ENCODE measurements around the gene AUTS2. TPM values are rescaled to one million over a fixed set of nuclear protein-coding genes. Genes with fewer than 3 reads are reported as not detected.

The AUTS2 gene
- total RNA-seq, 5 donors from 2014 or later (not counting 1 experiment from before 2014, with no cell fraction given): 10.6 to 66.2 (median 37.6) TPM

DNA sequence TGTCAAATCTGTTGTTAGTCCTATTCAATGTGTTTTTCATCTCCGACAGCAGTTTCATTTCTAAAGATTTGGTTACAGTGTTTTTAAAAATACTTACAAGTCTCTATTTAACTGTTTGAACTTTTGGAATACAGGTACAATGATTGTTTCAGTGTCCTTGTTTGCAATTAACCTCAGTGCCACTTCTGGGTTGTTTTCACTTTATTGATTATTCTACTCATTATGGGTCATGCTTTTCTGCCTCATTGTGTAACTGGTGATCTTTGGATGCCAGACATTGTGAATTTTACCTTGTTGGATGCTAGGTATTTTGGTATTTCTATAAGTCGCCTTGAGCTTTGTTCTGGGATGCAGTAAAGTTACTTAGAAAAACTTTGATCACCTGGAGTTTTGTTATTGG, 331.3 kb downstream of the AUTS2 start:
- POLR2A ChIA-PET: no interaction called here
- H3K4me1 Mint-ChIP-seq: no peaks in the 10 kb centered on the region
- WGBS (ENCODE audit: insufficient coverage): 100% methylated on average over 1 of the region's 2 CpGs

DNA sequence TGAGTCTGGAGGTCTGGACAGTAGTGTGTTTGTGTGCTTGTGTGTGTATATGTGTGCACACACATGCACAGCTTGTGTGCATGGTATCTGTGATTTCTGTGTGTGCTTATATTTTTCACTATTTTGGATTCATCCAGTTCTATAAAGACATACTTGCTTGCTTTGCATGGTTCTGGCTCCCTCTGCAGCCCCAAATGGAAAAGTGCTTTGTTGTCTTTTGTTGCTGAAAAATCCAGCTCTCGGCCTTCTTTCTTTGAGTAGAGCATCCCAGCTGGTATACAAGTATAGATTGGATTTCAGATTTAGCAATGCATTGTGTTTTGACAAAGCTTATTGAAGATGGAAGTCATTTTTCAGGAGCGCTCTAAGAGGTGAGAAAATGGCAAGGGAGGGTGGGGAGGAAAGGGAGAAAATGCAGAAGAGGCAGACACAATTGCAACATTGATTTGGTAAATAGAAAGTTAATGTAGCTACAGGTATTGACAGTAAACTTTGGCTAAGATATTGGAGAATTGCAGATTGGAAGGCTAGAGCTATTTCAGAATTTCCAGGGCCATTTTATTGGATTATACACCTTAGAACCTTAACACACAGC, 333.9 kb downstream of the AUTS2 start:
- DNase-seq (peak in 1 of 35 experiments; percentile 27), ATAC-seq (replicated peaks in 1 of 4) (no peak)
- Mint-ChIP-seq H3K27me3 (no peaks in the 10 kb centered on the region), H3K27ac (no peak overlapping the region), H3K9me3 (no peaks in the 10 kb centered on the region), H3K4me1 (no peaks in the 10 kb centered on the region), H3K36me3 (no peaks in the 10 kb centered on the region), H3K4me3 (no peak overlapping the region)
- H3K9me3 ChIP-seq: no peaks in the 10 kb centered on the region
- H3K4me3 ChIP-seq (ENCODE audit: control insufficient read depth in 1 of 2, extremely low read depth in 1 of 2, low read length in 1 of 2): no peak overlapping the region
- H3K36me3 ChIP-seq (ENCODE audit: control insufficient read depth in 2 of 2, extremely low read depth in 1 of 2, insufficient read depth in 1 of 2, low read length in 1 of 2): no peaks in the 10 kb centered on the region
- WGBS (ENCODE audit: insufficient coverage): 68% methylated on average over 2 of the region's 2 CpGs
- H3K4me1 ChIP-seq (ENCODE audit: control insufficient read depth in 1 of 2, extremely low read depth in 1 of 2, insufficient read depth in 2 of 2, low read length in 2 of 2): peaks cover 0 to 4% of the 10 kb centered on the region in 2 experiments
- no peak overlapping the region for H3K27ac ChIP-seq (ENCODE audit: low read length)
- ChIA-PET CTCF (interaction anchor here (0.6 to 1.2 kb wide), 4 partner anchors 9 to 256 kb away, joined by 3 to 4 read pairs (median 4); no protein-coding TSS in a partner anchor), POLR2A (no interaction called here)
- peaks cover 0 to 5% of the 10 kb centered on the region in 2 experiments for H3K27me3 ChIP-seq (replicated peaks in 1 of 2; ENCODE audit: control insufficient read depth in 2 of 2, extremely low read depth in 1 of 2, insufficient read depth in 2 of 2, low read length in 1 of 2)

More for the DNA sequence above, 331.3 kb downstream of the AUTS2 start:
- Mint-ChIP-seq H3K27ac (no peak overlapping the region), H3K4me3 (no peak overlapping the region), H3K9me3 (peaks cover 0 to 6% (median 0%) of the 10 kb centered on the region in 3 donors), H3K27me3 (no peaks in the 10 kb centered on the region), H3K36me3 (no peaks in the 10 kb centered on the region)
- no peak overlapping the region for H3K4me3 ChIP-seq (ENCODE audit: control insufficient read depth in 1 of 2, extremely low read depth in 1 of 2, low read length in 1 of 2)
- ATAC-seq (replicated peaks in 1 of 4) (no peak), DNase-seq (no peak)
- CTCF ChIA-PET: no interaction called here
- peaks cover 0 to 5% of the 10 kb centered on the region in 2 experiments for H3K27me3 ChIP-seq (replicated peaks in 1 of 2; ENCODE audit: control insufficient read depth in 2 of 2, extremely low read depth in 1 of 2, insufficient read depth in 2 of 2, low read length in 1 of 2)
- no peaks in the 10 kb centered on the region for H3K9me3 ChIP-seq
- peaks cover 0 to 4% of the 10 kb centered on the region in 2 experiments for H3K4me1 ChIP-seq (ENCODE audit: control insufficient read depth in 1 of 2, extremely low read depth in 1 of 2, insufficient read depth in 2 of 2, low read length in 2 of 2)
- no peaks in the 10 kb centered on the region for H3K36me3 ChIP-seq (ENCODE audit: control insufficient read depth in 2 of 2, extremely low read depth in 1 of 2, insufficient read depth in 1 of 2, low read length in 1 of 2)
- no peak overlapping the region for H3K27ac ChIP-seq (ENCODE audit: low read length)

DNA sequence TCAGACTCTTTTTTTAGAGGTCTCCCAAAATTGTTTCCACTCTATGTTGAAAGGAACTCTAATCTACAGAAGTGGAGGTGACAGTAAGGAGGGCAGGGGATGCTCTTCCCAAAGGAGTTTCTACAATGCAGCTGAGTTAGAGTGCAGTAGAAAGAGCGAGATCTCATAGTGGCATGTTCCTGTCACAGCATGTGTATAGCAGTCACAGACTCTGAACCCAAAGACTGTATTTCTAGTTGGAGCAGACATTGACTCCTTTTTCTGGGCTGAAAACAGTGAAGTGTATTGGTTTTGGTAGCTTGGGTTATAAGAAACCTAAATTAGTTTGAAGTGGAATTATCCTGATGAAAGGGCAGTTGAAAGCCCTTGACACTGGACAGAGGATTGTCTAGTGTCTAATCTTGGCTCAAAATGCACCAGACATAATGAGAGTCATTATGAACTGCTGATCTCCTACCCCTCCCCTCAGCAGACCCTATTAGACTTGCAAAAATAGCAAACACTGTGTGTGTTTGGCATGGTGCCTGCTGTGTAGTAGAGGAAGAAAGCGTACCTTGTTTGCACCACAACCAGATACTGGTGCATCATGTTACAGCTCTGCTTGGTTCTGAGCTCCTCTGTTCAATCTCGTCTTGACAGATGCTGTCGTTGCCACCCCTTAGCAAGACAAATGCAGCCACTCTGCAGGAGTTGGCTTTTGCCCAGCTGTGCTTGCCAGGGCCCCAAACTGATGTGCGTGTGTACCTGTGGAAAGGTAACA, 336.0 kb downstream of the AUTS2 start:
- Mint-ChIP-seq H3K27me3 (no peaks in the 10 kb centered on the region), H3K4me3 (no peak overlapping the region), H3K27ac (no peak overlapping the region), H3K9me3 (no peaks in the 10 kb centered on the region), H3K36me3 (no peaks in the 10 kb centered on the region), H3K4me1 (no peaks in the 10 kb centered on the region)
- Histone ChIP-seq H3K27me3 (replicated peaks in 1 of 2; ENCODE audit: control insufficient read depth in 2 of 2, extremely low read depth in 1 of 2, insufficient read depth in 2 of 2, low read length in 1 of 2) (no peaks in the 10 kb centered on the region), H3K4me1 (ENCODE audit: control insufficient read depth in 1 of 2, extremely low read depth in 1 of 2, insufficient read depth in 2 of 2, low read length in 2 of 2) (no peaks in the 10 kb centered on the region), H3K4me3 (ENCODE audit: control insufficient read depth in 1 of 2, extremely low read depth in 1 of 2, low read length in 1 of 2) (no peak overlapping the region), H3K27ac (ENCODE audit: low read length) (no peak overlapping the region), H3K9me3 (no peaks in the 10 kb centered on the region), H3K36me3 (ENCODE audit: control insufficient read depth in 2 of 2, extremely low read depth in 1 of 2, insufficient read depth in 1 of 2, low read length in 1 of 2) (no peaks in the 10 kb centered on the region)
- POLR2A ChIA-PET: no interaction called here
- 28% methylated on average over 3 of the region's 5 CpGs for WGBS (ENCODE audit: insufficient coverage)
- no peak for DNase-seq
- no peak for ATAC-seq (replicated peaks in 1 of 4)
- CTCF ChIA-PET: no interaction called here

DNA sequence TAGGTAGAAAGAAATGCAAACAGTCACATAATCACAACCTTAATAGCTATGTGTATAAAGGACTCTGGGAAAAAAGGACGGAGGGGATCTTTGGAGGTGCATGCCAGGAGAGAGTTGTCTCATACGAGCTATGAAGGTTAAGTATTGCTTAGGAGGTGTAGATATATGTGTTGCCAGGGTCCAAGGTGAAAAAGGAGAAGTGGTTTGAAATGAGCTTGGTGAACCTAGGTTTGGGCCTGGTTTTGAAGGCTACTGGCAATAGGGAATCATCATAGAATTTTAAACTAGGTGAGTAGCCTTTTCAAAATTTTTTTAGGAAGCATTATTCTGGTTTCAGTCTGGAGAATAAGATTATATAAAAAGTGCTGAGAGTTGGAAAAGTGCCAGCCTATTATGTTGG, 336.8 kb downstream of the AUTS2 start:
- Histone ChIP-seq H3K4me3 (ENCODE audit: control insufficient read depth in 1 of 2, extremely low read depth in 1 of 2, low read length in 1 of 2) (no peak overlapping the region), H3K4me1 (ENCODE audit: control insufficient read depth in 1 of 2, extremely low read depth in 1 of 2, insufficient read depth in 2 of 2, low read length in 2 of 2) (peaks cover 0 to 3% of the 10 kb centered on the region in 2 experiments), H3K36me3 (ENCODE audit: control insufficient read depth in 2 of 2, extremely low read depth in 1 of 2, insufficient read depth in 1 of 2, low read length in 1 of 2) (no peaks in the 10 kb centered on the region), H3K9me3 (no peaks in the 10 kb centered on the region), H3K27me3 (replicated peaks in 1 of 2; ENCODE audit: control insufficient read depth in 2 of 2, extremely low read depth in 1 of 2, insufficient read depth in 2 of 2, low read length in 1 of 2) (no peaks in the 10 kb centered on the region), H3K27ac (ENCODE audit: low read length) (no peak overlapping the region)
- H3K9me3 Mint-ChIP-seq: no peaks in the 10 kb centered on the region
- 79% methylated on average over 2 of the region's 2 CpGs for WGBS (ENCODE audit: insufficient coverage)
- ATAC-seq (replicated peaks in 1 of 4) (no peak), DNase-seq (no peak)
- H3K27ac Mint-ChIP-seq: no peak overlapping the region
- no peaks in the 10 kb centered on the region for H3K36me3 Mint-ChIP-seq
- H3K4me1 Mint-ChIP-seq: no peaks in the 10 kb centered on the region
- H3K27me3 Mint-ChIP-seq: no peaks in the 10 kb centered on the region
- ChIA-PET CTCF (no interaction called here), POLR2A (no interaction called here)
- no peak overlapping the region for H3K4me3 Mint-ChIP-seq

DNA sequence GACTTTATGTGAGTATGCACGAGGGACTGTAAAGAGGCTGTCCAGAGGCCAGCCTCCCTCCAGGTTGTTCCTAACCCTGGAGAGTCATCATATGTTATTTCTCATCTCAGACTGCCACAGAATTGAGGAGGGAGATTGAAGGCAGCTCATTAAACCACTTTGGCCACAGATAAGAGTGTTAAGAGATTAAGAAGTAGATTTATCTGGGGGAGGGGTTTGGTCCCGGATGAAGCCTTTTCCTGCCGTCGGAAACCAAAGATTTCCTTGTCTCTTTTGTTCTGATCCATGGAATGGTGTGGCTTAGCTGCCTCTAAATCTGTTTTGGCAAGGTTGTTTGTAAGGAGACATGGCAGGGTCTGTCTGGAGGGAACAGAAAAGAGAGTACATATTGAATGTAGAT, 338.8 kb downstream of the AUTS2 start:
- CTCF ChIA-PET: no interaction called here
- no peak overlapping the region for H3K27ac ChIP-seq (ENCODE audit: low read length)
- Mint-ChIP-seq H3K27me3 (no peaks in the 10 kb centered on the region), H3K36me3 (no peaks in the 10 kb centered on the region), H3K4me1 (peaks cover 2 to 14% (median 7%) of the 10 kb centered on the region in 3 donors), H3K27ac (no peak overlapping the region), H3K4me3 (no peak overlapping the region), H3K9me3 (no peaks in the 10 kb centered on the region)
- WGBS (ENCODE audit: insufficient coverage): 80% methylated on average over 3 of the region's 4 CpGs
- no peaks in the 10 kb centered on the region for H3K27me3 ChIP-seq (replicated peaks in 1 of 2; ENCODE audit: control insufficient read depth in 2 of 2, extremely low read depth in 1 of 2, insufficient read depth in 2 of 2, low read length in 1 of 2)
- H3K9me3 ChIP-seq: no peaks in the 10 kb centered on the region
- H3K36me3 ChIP-seq (ENCODE audit: control insufficient read depth in 2 of 2, extremely low read depth in 1 of 2, insufficient read depth in 1 of 2, low read length in 1 of 2): no peaks in the 10 kb centered on the region
- ATAC-seq (replicated peaks in 1 of 4): no peak
- no peak for DNase-seq
- peaks cover 0 to 14% of the 10 kb centered on the region in 2 experiments for H3K4me1 ChIP-seq (ENCODE audit: control insufficient read depth in 1 of 2, extremely low read depth in 1 of 2, insufficient read depth in 2 of 2, low read length in 2 of 2)
- no peak overlapping the region for H3K4me3 ChIP-seq (ENCODE audit: control insufficient read depth in 1 of 2, extremely low read depth in 1 of 2, low read length in 1 of 2)
- POLR2A ChIA-PET: no interaction called here

DNA sequence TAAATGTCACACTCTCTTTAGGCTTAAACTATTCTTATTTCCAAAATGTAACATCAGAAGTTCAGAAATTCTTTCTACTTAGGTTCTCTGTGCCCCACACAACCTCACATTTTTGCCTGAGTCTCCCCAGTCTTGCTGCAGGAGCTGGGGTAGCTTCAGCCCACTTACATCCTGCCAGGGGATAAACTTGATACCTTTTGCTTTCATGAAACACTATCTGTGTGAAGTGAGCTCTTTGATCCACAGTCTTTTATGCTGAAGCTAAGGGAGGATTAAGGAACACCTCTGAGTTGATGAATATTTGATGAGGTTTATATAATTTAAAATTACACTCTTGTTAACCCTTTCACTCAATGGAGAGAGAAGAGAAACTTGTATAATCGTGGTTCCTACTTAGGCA, 341.0 kb downstream of the AUTS2 start:
- WGBS (ENCODE audit: insufficient coverage): no CpG with 5 or more reads among the region's 1 CpG
- H3K9me3 Mint-ChIP-seq: no peaks in the 10 kb centered on the region
- peaks cover 2 to 14% (median 7%) of the 10 kb centered on the region in 3 donors for H3K4me1 Mint-ChIP-seq
- CTCF ChIA-PET: no interaction called here
- no peaks in the 10 kb centered on the region for H3K27me3 Mint-ChIP-seq
- no peak overlapping the region for H3K27ac ChIP-seq (ENCODE audit: low read length)
- POLR2A ChIA-PET: no interaction called here
- H3K36me3 Mint-ChIP-seq: no peaks in the 10 kb centered on the region
- no peak overlapping the region for H3K4me3 Mint-ChIP-seq
- H3K27ac Mint-ChIP-seq: no peak overlapping the region
- ATAC-seq (replicated peaks in 1 of 4): no peak
- DNase-seq: no peak
- H3K9me3 ChIP-seq: no peaks in the 10 kb centered on the region
- no peaks in the 10 kb centered on the region for H3K36me3 ChIP-seq (ENCODE audit: control insufficient read depth in 2 of 2, extremely low read depth in 1 of 2, insufficient read depth in 1 of 2, low read length in 1 of 2)
- no peaks in the 10 kb centered on the region for H3K27me3 ChIP-seq (replicated peaks in 1 of 2; ENCODE audit: control insufficient read depth in 2 of 2, extremely low read depth in 1 of 2, insufficient read depth in 2 of 2, low read length in 1 of 2)
- peaks cover 0 to 14% of the 10 kb centered on the region in 2 experiments for H3K4me1 ChIP-seq (ENCODE audit: control insufficient read depth in 1 of 2, extremely low read depth in 1 of 2, insufficient read depth in 2 of 2, low read length in 2 of 2)
- H3K4me3 ChIP-seq (ENCODE audit: control insufficient read depth in 1 of 2, extremely low read depth in 1 of 2, low read length in 1 of 2): no peak overlapping the region

Data from T-cell (primary cell).